IPS-15b (cell line): ENCODE measurements around the gene IQSEC2.

Source experiments
- H3K27me3 ChIP-seq: one replicate; pipeline ENCODE4 v1.6.1; 2013; ENCODE audit warnings: low read length; ENCODE audit not compliant: control insufficient read depth, insufficient read depth
- H3K36me3 ChIP-seq: one replicate; pipeline ENCODE4 v1.6.1; 2013; ENCODE audit warnings: low read length; ENCODE audit not compliant: control insufficient read depth, insufficient read depth
- H3K4me1 ChIP-seq: one replicate; pipeline ENCODE4 v1.6.1; 2013; ENCODE audit warnings: mild to moderate bottlenecking, low read length; ENCODE audit not compliant: control insufficient read depth, insufficient read depth
- H3K4me3 ChIP-seq: one replicate; pipeline ENCODE4 v1.5.1; 2013; ENCODE audit warnings: low read depth, low read length
- H3K9ac ChIP-seq: one replicate; pipeline ENCODE4 v1.6.1; 2013; ENCODE audit warnings: low read depth, mild to moderate bottlenecking, low read length
- H3K9me3 ChIP-seq: one replicate; pipeline ENCODE4 v1.6.1; 2013; ENCODE audit warnings: mild to moderate bottlenecking, low read length; ENCODE audit not compliant: control insufficient read depth, insufficient read depth

IQSEC2 gene

DNA sequence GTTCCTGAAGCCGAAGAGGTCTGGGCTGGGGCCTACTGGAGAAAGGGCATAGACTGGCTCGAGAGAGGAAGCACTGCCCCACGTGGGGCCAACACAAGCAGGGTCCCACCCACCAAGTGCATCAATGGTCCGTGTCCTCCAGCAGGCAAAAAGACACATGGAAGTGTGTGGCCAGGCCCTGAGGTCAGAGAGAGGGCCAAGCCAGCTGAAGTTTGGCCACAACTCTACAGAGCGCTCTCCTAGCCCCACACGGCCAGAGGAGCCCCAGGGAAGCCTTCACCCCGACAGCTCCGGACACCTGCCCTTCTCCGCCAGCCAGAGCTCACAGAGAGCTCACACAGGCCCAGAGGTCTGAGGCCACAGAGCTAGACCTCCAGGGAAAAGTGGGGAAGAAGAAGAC, 47.8 kb downstream of the IQSEC2 start:
- no peak overlapping the region for H3K9ac ChIP-seq
- H3K27me3 ChIP-seq, result no peaks in the 10 kb centered on the region
- no peak overlapping the region for H3K4me3 ChIP-seq
- no peaks in the 10 kb centered on the region for H3K4me1 ChIP-seq
- H3K36me3 ChIP-seq, result no peaks in the 10 kb centered on the region
- H3K9me3 ChIP-seq, result no peaks in the 10 kb centered on the region

DNA sequence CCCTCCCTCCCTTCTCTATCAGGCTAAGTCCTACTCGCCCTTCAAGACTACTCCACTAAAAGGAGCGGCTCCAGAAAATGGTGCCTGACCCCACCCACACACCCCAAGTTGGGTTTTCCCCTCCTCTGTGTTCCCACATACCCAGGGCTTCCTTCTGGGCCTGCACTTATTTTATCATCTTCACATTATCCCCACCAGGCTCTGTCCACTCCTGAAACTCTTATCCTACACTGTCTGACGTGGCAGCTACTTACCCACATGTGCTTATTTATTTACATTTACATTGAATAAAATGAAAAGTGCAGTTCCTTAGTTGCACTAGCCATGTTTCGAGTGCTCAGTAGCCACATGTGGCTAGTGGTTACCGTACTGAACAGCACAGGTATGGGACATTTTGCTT, 51.3 kb downstream of the IQSEC2 start:
- Histone ChIP-seq H3K9me3 (no peaks in the 10 kb centered on the region), H3K4me1 (no peaks in the 10 kb centered on the region), H3K27me3 (no peaks in the 10 kb centered on the region), H3K36me3 (no peaks in the 10 kb centered on the region), H3K9ac (no peak overlapping the region), H3K4me3 (no peak overlapping the region)

DNA sequence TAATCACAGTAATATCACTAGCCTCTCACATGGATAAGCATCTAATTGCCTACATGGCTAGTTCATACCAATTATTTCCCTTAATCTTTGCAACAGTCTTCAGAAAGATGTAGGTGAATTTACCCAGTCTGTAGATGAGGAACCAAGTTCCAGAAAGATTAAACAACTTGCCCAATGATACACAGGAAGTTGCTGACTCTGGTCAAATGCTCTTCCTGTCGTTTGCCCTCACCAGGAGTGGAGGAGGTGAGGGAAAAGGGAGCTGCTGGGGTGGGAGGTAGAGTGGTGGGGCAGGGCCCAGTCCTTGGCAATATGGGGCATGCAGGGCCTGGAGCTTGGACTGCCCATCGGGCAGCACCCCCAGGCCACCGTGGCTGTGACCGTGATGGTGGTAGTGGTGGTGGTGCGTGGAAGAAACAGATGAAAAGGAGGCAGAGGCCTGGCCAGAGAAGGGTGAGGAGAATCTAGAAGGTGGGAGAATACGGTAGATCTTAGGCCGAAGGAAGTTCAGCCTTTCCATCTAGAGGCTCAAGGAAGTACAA, 54.1 kb downstream of the IQSEC2 start:
- Histone ChIP-seq H3K36me3 (peaks cover 2% of the 10 kb centered on the region), H3K4me1 (peaks cover 3% of the 10 kb centered on the region), H3K4me3 (no peak overlapping the region)

DNA sequence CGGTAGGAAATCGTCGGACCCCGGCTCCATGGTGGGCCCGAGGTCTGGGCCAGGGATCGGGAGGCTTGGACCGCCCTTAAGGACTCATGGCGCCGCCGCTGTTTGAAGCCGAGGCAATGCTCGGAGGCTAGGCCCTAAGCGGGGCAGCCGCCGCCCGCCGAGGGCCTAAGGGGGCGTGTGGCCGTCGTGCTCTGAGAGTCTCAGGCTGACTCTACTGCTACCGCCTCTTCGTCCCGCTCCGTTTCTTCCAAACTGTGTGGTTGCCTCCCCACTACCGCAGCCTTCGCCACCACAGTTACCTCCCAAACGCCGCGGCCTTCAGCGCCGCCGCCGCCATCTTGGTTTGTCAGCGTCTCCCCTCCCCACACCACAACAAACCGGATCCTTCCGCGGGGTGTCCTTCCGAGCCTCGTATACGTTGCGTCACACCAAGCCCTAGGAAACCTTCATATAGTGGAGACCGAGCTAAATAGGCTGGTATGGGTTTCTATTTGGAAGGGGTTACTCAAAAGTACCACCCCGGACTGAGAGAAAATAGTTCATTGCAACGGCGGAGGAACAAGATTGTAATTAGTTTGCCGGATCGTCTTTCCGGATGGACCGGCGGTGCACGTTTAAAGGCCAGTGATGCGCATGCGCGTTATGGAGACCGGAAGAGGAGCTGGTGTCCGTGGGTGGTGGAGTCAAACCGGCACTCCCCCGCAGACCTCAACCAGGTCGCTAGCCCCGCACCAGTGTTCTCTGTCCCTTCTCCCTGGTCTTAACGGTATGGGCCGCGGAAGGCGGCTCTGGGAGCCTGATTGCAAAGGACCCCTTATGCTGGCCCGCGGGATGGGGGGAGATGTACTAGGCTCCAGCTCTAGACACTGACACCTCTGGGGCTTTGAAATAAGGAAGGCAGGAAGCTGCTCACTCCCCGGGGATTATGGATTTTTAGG, 56.3 kb downstream of the IQSEC2 start, which contains the start of gene KDM5C:
TSS of gene KDM5C (minus strand) at position 348 of the 938 bp plus-strand sequence. CDS start at position 30, 318 bp downstream.
- H3K9ac ChIP-seq, result peak within 1 kb of the TSS; percentile 99
- peak within 1 kb of the TSS; percentile 96 for H3K4me3 ChIP-seq
- peaks cover 3% of the 10 kb centered on the region for H3K4me1 ChIP-seq
- H3K9me3 ChIP-seq, result no peaks in the 10 kb centered on the region
- peaks cover 10% of the 10 kb centered on the region for H3K36me3 ChIP-seq
- no peaks in the 10 kb centered on the region for H3K27me3 ChIP-seq

More for the DNA sequence above, 54.1 kb downstream of the IQSEC2 start:
- Histone ChIP-seq H3K9ac (no peak overlapping the region), H3K27me3 (no peaks in the 10 kb centered on the region), H3K9me3 (no peaks in the 10 kb centered on the region)

DNA sequence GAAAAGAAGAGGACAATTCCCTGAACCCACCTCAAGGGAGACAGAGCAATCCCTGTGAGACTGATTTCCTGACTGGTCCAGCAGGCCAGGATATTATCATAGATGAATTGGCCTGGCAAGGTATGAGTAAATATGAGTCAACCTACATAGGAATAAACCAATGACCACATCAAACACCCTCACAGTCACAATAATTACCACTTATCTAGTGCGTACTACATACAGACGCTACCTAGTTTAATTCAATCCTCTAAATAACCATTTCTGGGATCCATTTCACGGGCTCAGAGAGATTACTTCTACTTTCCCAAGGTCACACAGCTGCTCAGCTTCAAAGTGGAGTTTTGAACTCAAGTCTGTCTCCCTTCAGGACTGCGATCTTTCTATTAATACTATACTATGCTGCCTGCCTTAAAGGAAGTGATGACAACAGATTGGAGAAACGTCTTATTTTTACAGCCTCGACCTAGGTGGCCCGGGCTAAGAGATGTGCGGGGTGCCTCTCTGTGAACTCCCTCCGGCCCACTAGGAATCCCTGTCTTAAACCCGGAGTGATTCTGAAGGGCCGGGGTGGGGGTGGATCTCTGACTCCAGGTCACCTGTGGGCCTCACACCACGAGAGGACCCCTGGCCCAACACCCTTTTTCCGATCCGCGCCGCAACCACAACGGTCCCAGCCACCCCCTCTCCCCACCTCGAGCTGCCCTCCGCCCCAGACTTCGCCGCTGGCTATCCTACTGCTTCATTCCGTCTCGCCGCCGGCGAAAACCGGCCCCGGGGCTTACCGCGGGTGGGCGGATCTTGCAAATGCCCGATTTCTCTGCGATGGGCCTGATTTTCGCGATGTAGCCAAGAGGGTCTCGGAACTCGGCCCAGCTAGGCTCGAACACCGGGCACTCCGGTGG, 57.2 kb downstream of the IQSEC2 start:
- Histone ChIP-seq H3K9ac (peak overlapping the region; percentile 99), H3K4me3 (peak overlapping the region; percentile 96), H3K27me3 (no peaks in the 10 kb centered on the region), H3K4me1 (peaks cover 3% of the 10 kb centered on the region), H3K9me3 (no peaks in the 10 kb centered on the region), H3K36me3 (peaks cover 14% of the 10 kb centered on the region)

- H3K9ac ChIP-seq, result peak overlapping the region; percentile 26
- peaks cover 20% of the 10 kb centered on the region for H3K36me3 ChIP-seq
- H3K4me1 ChIP-seq, result peaks cover 3% of the 10 kb centered on the region
Observed at GRCh38 chrX:53223068-53223693, 58.2 kb downstream of the IQSEC2 start.

More at GRCh38 chrX:53223068-53223693, 58.2 kb downstream of the IQSEC2 start:
- no peaks in the 10 kb centered on the region for H3K9me3 ChIP-seq
- H3K4me3 ChIP-seq, result peak overlapping the region; percentile 96
- no peaks in the 10 kb centered on the region for H3K27me3 ChIP-seq
